Loucy (cell line): ENCODE measurements around the gene CCDC81.

ENCODE experiments used
- H2AFZ ChIP-seq: fragments of 200-600 bp; sonication (generic); 2 replicates; pipeline ENCODE4 v1.6.0; 2016; ENCODE audit warnings: antibody characterized with exemption, mild to moderate bottlenecking, low read length, moderate library complexity
- H3F3A ChIP-seq: fragments of 200-600 bp; 2 replicates; pipeline ENCODE4 v1.6.0; 2016; ENCODE audit warnings: antibody characterized with exemption, low read depth, mild to moderate bottlenecking
- H3K27me3 ChIP-seq: fragments of 200-600 bp; sonication (generic); 2 replicates; pipeline ENCODE4 v1.6.1; 2014; ENCODE audit warnings: low read length, mild to moderate bottlenecking; ENCODE audit not compliant: insufficient read depth, poor library complexity, severe bottlenecking
- H3K36me3 ChIP-seq: fragments of 200-600 bp; sonication (generic); 2 replicates; pipeline ENCODE4 v1.6.1; 2016; ENCODE audit warnings: low read length; ENCODE audit not compliant: insufficient read depth
- H3K4me1 ChIP-seq: fragments of 200-600 bp; sonication (generic); 2 replicates; pipeline ENCODE4 v1.5.1; 2014; ENCODE audit warnings: low read length, mild to moderate bottlenecking; ENCODE audit not compliant: insufficient read depth, poor library complexity, severe bottlenecking
- H3K4me2 ChIP-seq: fragments of 200-600 bp; sonication (generic); 2 replicates; pipeline ENCODE4 v1.6.0; 2014; ENCODE audit warnings: antibody characterized with exemption, low read length, low read depth, mild to moderate bottlenecking; ENCODE audit not compliant: poor library complexity, severe bottlenecking
- H3K4me3 ChIP-seq: fragments of 200-600 bp; sonication (generic); 2 replicates; pipeline ENCODE4 v1.5.1; 2014; ENCODE audit warnings: low read length, mild to moderate bottlenecking, mixed read lengths; ENCODE audit not compliant: poor library complexity, severe bottlenecking
- H3K79me2 ChIP-seq: fragments of 200-600 bp; sonication (generic); 2 replicates; pipeline ENCODE4 v1.6.1; 2014; ENCODE audit warnings: low read length; ENCODE audit not compliant: insufficient read depth
- H3K9ac ChIP-seq: fragments of 200-600 bp; sonication (generic); 2 replicates; pipeline ENCODE4 v1.6.0; 2014; ENCODE audit warnings: mild to moderate bottlenecking, low read depth, low read length, moderate library complexity; ENCODE audit not compliant: poor library complexity, severe bottlenecking
- H3K9me2 ChIP-seq: fragments of 200-600 bp; sonication (generic); replicated peaks from 2 replicates; pipeline ENCODE4 v1.6.1; 2016; ENCODE audit warnings: low read depth, low read length, mixed read lengths
- H3K9me3 ChIP-seq: fragments of 200-600 bp; sonication (generic); 2 replicates; pipeline ENCODE4 v1.6.1; 2014; ENCODE audit warnings: mild to moderate bottlenecking, antibody characterized with exemption, low read length, low read depth; ENCODE audit not compliant: insufficient read depth
- H4K20me1 ChIP-seq: fragments of 200-600 bp; sonication (generic); 2 replicates; pipeline ENCODE4 v1.6.0; 2014; ENCODE audit warnings: antibody characterized with exemption, low read length, mild to moderate bottlenecking; ENCODE audit not compliant: insufficient read depth, poor library complexity, severe bottlenecking
- EZH2phosphoT487 ChIP-seq: fragments of 200-600 bp; IDR thresholded peaks from 2 replicates; pipeline ENCODE4 v1.6.1; 2018; ENCODE audit warnings: antibody characterized with exemption, mild to moderate bottlenecking, moderate library complexity, borderline replicate concordance
- TF ChIP-seq, protein P1 (sequence below): fragments of 200-600 bp; sonication (generic); conservative IDR thresholded peaks from 2 replicates; pipeline ENCODE4 v1.5.1; 2014; ENCODE audit warnings: mild to moderate bottlenecking, antibody characterized with exemption, low read length

The CCDC81 gene

DNA sequence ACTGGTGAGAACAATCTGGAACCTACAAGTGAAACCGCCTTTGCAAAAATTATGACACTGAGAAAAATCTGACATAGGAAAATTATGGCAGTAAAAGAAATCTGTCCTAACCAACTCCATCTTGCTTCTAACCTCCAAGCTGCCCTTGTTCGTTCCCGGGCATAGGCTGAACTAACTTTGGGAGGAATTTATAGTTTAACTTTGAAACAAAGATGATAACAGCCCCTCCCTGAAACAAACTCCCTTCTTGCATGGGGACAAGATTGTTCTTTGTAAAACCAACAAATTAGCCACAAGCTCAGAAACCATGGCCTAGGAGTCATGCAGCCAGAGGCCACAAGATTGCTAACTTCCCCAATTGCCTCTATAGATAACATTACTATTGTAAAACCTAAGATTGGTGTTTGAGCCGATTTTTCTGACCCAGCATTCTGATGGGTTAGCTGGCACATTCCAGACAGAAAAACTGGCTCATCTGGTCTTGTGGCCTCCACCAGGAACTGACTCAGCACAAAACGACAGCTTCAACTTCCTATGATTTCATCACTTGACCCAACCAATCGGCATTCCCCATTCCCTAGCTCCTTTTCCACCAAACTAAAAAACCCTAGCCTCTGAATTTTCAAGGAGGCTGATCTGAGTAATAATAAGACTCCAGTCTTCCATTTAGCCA, 3.6 kb upstream of the CCDC81 start:
- no peak overlapping the region for H3K9ac ChIP-seq
- H3K36me3 ChIP-seq: no peaks in the 10 kb centered on the region
- no peaks in the 10 kb centered on the region for H3K79me2 ChIP-seq
- no peak overlapping the region for H3K4me2 ChIP-seq
- no peaks in the 10 kb centered on the region for H4K20me1 ChIP-seq
- H3K4me3 ChIP-seq: no peak overlapping the region
- TF ChIP-seq, protein P1, sequence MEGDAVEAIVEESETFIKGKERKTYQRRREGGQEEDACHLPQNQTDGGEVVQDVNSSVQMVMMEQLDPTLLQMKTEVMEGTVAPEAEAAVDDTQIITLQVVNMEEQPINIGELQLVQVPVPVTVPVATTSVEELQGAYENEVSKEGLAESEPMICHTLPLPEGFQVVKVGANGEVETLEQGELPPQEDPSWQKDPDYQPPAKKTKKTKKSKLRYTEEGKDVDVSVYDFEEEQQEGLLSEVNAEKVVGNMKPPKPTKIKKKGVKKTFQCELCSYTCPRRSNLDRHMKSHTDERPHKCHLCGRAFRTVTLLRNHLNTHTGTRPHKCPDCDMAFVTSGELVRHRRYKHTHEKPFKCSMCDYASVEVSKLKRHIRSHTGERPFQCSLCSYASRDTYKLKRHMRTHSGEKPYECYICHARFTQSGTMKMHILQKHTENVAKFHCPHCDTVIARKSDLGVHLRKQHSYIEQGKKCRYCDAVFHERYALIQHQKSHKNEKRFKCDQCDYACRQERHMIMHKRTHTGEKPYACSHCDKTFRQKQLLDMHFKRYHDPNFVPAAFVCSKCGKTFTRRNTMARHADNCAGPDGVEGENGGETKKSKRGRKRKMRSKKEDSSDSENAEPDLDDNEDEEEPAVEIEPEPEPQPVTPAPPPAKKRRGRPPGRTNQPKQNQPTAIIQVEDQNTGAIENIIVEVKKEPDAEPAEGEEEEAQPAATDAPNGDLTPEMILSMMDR: no peak
- no peak for TF ChIP-seq EZH2phosphoT487
- H3K9me2 ChIP-seq: no peaks in the 10 kb centered on the region
- no peaks in the 10 kb centered on the region for H3K27me3 ChIP-seq
- H3F3A ChIP-seq: no peaks in the 10 kb centered on the region
- no peaks in the 10 kb centered on the region for H3K9me3 ChIP-seq
- H2AFZ ChIP-seq: no peak overlapping the region
- H3K4me1 ChIP-seq: peaks cover 4% of the 10 kb centered on the region

DNA sequence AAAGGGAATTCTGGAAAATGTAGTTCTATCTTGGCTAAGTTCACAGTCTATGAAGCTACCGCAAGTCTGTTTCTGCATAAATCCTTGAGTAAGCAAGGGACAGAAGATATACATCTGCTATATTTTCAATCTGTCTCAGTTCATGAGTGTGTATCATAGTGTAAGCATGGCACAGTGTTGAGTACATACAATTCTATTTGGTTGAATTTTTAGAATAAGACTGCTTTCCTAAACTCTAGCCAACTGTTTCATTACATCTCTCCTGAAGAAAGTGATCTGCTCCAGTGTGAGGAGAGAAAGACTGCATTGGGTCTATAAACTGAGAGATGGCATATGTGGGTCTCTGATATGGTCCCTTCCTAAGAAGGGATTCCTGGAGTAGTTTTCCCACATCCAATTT, 2.6 kb upstream of the CCDC81 start:
- H4K20me1 ChIP-seq: no peaks in the 10 kb centered on the region
- no peaks in the 10 kb centered on the region for H3K79me2 ChIP-seq
- TF ChIP-seq EZH2phosphoT487: no peak
- TF ChIP-seq, protein P1: no peak
- H2AFZ ChIP-seq: no peak overlapping the region
- peaks cover 4% of the 10 kb centered on the region for H3K4me1 ChIP-seq
- no peak overlapping the region for H3K4me2 ChIP-seq
- no peak overlapping the region for H3K4me3 ChIP-seq
- H3K9ac ChIP-seq: no peak overlapping the region
- H3F3A ChIP-seq: no peaks in the 10 kb centered on the region
- no peaks in the 10 kb centered on the region for H3K36me3 ChIP-seq
- no peaks in the 10 kb centered on the region for H3K27me3 ChIP-seq
- no peaks in the 10 kb centered on the region for H3K9me2 ChIP-seq
- no peaks in the 10 kb centered on the region for H3K9me3 ChIP-seq

DNA sequence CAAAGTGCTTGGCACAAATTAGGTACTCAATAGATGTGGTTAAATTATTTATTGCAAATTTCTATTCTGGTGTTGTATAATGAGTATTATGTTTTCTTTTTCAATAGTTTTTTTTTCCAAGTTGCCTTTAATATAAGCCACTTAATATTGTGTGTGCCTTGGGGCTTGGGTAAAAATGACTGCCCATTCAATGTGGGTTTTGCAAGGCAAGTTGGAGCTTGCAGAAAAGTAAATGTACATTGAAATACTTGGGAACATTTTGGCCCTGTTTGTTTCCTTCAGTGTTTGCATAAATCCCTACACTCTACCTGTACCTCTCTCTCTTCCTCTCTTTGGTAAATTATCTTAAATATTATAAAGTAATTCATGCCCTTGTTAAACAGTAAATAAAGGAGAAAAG, 2.1 kb upstream of the CCDC81 start:
- Histone ChIP-seq H3F3A (no peaks in the 10 kb centered on the region), H3K4me3 (no peak overlapping the region), H3K79me2 (no peaks in the 10 kb centered on the region), H3K4me1 (peaks cover 4% of the 10 kb centered on the region), H3K4me2 (no peak overlapping the region), H3K9me2 (no peaks in the 10 kb centered on the region), H3K36me3 (no peaks in the 10 kb centered on the region), H3K9ac (no peak overlapping the region), H2AFZ (no peak overlapping the region), H3K27me3 (no peaks in the 10 kb centered on the region), H4K20me1 (no peaks in the 10 kb centered on the region), H3K9me3 (no peaks in the 10 kb centered on the region)
- TF ChIP-seq, protein P1: no peak
- no peak for TF ChIP-seq EZH2phosphoT487
